HAP-1 (cell line): Measurements from ENCODE around the gene EPHB2.

Experiments used
- DNase-seq, 2 experiments: peaks; one replicate each; pipeline ENCODE4 v3.0.0-alpha.2; 2016 to 2020; ENCODE audit warnings: low spot score in 2 of 2
- H3K27me3 ChIP-seq: fragments of 250-450 bp; sonication (Bioruptor Pico); 2 replicates; pipeline ENCODE4 v1.5.1; 2020; ENCODE audit warnings: low read depth, mild to moderate bottlenecking, moderate library complexity
- H3K36me3 ChIP-seq: fragments of 250-450 bp; sonication (Bioruptor Pico); replicated peaks from 2 replicates; pipeline ENCODE4 v1.5.1; 2020; ENCODE audit warnings: mild to moderate bottlenecking
- H3K4me1 ChIP-seq: fragments of 250-450 bp; sonication (Bioruptor Pico); 2 replicates; pipeline ENCODE4 v1.5.1; 2020; ENCODE audit warnings: mild to moderate bottlenecking
- H3K4me3 ChIP-seq: fragments of 250-450 bp; sonication (Bioruptor Pico); 2 replicates; pipeline ENCODE4 v1.5.1; 2020; ENCODE audit warnings: mild to moderate bottlenecking, moderate library complexity
- H3K9me3 ChIP-seq: fragments of 250-450 bp; sonication (Bioruptor Pico); 2 replicates; pipeline ENCODE4 v1.5.1; 2020; ENCODE audit warnings: mild to moderate bottlenecking, moderate library complexity
- in situ Hi-C: fragments of 300-500 bp; cut with MboI; formaldehyde crosslinking; loops from 3 replicates; pipeline ENCODE4 v1.14.3; 2020; ENCODE audit warnings: low sequenced_read_pairs, inconsistent platforms, mixed read lengths

EPHB2 gene

DNA sequence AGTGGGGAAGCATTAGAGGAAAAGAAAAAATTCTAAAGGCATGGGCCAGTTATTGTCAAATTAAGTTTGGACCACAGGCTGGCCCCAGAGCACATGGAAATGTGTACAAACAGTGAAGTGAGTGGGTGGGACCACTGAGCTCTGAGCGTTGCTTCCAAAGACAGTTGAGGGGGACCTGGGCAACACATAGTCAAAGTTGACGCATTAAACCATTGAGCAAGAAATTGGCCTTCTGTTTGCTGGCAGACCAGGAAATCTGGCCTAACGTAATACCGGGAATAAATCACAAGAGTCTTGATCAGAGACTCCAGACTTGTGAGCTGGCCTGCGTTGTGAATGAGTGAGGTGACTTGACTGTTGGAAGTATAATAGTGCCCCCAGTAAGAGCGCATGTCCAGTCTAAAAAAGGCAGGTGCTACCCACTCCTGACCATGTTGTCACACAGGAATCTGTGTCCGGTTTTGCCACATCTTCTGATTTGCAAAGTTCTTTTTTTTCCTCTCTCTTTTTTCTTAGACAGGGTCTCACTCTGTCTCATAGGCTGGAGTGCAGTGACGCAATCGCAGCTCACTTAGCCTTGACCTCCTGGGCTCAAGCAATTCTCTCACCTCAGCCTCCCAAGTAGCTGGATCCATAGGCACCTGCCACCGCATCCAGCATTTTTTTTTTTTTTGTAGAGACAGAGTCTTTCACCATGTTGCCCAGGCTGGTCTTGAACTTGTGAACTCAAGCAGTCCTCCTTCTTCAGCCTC is 10.7 kb downstream of the EPHB2 start:
- no peak for DNase-seq
- in situ Hi-C loops, result no loop called here
- Histone ChIP-seq H3K27me3 (no peaks in the 10 kb centered on the region), H3K36me3 (no peaks in the 10 kb centered on the region), H3K9me3 (no peaks in the 10 kb centered on the region), H3K4me3 (no peak overlapping the region), H3K4me1 (no peaks in the 10 kb centered on the region)

DNA sequence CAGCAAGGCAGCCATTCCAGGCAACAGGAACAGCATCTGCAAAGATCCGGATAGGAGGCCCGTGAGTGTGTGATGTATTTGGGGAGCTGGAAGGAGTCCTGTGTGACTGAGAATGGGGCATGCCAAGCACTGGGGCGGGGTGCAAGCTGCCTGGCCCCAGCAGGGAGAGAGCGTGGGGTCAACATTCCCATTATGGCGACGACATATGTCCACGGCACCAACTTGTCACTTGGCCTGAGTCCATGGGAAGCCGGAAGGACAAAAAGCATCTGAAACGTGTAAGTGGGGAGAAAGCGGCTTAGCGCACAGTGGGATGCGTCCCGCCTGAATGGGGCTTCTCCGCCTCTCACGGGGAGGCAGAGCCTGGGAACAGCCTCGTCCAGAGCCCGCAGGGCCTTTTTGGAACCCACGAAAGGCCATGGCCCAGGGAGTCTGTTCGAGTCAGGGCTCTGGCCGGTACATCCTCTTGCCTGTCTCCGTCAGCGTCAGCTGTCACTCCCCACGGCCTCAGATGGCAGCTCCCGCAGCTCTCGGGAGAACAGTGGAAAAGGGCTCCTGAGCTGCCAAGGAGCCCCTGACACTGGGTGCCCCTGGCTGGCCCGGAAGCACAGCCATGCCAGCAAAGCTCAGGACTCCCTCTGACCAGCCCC is 12.4 kb downstream of the EPHB2 start:
- Histone ChIP-seq H3K4me3 (no peak overlapping the region), H3K9me3 (no peaks in the 10 kb centered on the region), H3K27me3 (no peaks in the 10 kb centered on the region), H3K36me3 (no peaks in the 10 kb centered on the region), H3K4me1 (no peaks in the 10 kb centered on the region)
- in situ Hi-C loops, result no loop called here
- no peak for DNase-seq

DNA sequence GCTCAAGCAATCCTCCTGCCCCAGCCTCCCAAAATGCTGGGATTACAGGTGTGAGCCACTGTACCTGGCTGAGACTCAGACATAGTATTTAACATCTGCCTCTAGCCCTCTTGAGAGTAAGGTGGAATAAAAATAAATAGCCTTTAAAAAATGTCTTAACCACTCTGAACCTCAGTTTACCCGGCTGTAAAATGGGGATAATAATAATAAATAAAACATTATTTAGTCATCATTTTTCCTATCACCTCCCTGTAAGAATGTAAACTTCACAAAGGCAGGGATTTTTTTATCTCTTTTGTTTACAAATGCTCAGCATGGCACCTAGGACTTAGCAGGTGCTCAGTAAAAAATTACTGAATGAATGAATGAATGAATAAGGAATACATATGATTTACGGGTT is 17.2 kb downstream of the EPHB2 start:
- in situ Hi-C loops, result no loop called here
- Histone ChIP-seq H3K9me3 (no peaks in the 10 kb centered on the region), H3K36me3 (no peaks in the 10 kb centered on the region), H3K27me3 (no peaks in the 10 kb centered on the region), H3K4me1 (no peaks in the 10 kb centered on the region), H3K4me3 (no peak overlapping the region)
- DNase-seq, result no peak

DNA sequence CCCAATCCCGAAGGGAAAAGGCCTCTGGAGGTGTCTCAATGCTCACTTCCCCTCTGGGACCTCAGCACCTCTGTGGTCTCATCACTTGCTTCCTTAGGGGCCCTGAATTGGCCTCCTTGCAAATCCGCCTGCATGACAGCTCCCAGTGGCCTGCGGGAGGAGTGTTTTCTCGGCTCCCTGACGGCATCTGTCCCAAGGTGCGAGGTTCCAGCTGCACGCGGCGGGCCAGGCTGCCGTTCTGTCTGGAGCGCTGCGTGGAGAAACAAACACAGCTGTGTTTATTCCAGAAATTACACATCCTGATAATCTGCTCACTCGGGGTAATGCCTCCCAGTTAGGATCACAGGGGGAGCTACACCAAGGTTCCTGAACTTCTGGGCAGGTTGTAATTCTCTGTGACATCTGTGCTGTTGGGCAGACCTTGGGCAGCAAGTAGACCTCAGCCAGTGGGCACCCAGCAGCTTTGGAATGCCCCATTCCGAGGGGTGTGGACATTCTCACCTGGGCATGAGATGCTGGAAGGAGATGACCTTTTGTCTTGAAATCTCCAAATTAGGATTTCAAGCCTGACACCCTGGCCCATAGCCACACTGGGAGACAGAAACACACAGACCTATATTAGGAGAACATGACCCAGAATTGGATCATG is 18.2 kb downstream of the EPHB2 start:
- Histone ChIP-seq H3K4me1 (no peaks in the 10 kb centered on the region), H3K9me3 (no peaks in the 10 kb centered on the region), H3K4me3 (no peak overlapping the region), H3K36me3 (no peaks in the 10 kb centered on the region), H3K27me3 (no peaks in the 10 kb centered on the region)
- in situ Hi-C loops, result no loop called here
- no peak for DNase-seq

DNA sequence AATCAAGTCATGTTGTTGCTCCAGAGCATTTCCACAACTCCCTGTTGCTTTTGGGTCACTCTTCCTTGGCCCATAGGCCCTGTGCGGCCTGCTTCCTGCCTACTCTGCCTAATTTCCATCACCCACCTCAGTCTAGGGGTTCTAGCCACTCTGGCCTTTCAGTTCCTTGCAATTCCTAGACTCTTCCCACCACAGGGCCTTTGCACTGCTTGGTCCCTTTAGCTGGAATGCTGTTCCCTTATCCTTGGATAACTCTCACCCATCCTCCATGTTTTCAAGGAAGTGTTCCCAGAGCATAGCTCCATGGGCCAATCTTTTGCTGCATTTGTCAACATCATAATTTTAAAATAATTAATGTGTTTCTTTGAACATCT is 18.7 kb downstream of the EPHB2 start:
- Histone ChIP-seq H3K4me1 (no peaks in the 10 kb centered on the region), H3K27me3 (no peaks in the 10 kb centered on the region), H3K36me3 (no peaks in the 10 kb centered on the region), H3K4me3 (no peak overlapping the region), H3K9me3 (no peaks in the 10 kb centered on the region)
- in situ Hi-C loops, result no loop called here
- DNase-seq, result no peak

DNA sequence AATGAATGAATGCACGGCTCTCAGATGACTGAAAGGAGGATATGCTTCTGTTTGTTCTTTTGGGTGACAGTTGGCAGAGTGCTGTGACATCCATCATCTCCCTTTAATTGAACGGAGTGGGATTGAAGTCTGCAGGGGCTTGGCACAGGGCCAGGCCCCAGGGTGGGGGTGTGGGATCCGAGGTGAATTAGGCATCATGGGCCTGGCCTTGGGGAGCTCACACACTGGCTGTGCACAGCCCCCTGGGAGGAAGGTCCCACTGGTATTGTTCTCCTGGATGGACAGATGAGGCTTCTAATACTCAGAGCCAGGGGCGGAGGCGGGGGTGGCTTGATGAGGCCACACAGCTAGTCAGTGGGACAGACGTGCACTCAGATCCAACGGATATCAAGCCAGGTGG is 19.3 kb downstream of the EPHB2 start:
- Histone ChIP-seq H3K4me3 (no peak overlapping the region), H3K27me3 (no peaks in the 10 kb centered on the region), H3K9me3 (no peaks in the 10 kb centered on the region), H3K36me3 (no peaks in the 10 kb centered on the region), H3K4me1 (no peaks in the 10 kb centered on the region)
- in situ Hi-C loops, result no loop called here
- no peak for DNase-seq

DNA sequence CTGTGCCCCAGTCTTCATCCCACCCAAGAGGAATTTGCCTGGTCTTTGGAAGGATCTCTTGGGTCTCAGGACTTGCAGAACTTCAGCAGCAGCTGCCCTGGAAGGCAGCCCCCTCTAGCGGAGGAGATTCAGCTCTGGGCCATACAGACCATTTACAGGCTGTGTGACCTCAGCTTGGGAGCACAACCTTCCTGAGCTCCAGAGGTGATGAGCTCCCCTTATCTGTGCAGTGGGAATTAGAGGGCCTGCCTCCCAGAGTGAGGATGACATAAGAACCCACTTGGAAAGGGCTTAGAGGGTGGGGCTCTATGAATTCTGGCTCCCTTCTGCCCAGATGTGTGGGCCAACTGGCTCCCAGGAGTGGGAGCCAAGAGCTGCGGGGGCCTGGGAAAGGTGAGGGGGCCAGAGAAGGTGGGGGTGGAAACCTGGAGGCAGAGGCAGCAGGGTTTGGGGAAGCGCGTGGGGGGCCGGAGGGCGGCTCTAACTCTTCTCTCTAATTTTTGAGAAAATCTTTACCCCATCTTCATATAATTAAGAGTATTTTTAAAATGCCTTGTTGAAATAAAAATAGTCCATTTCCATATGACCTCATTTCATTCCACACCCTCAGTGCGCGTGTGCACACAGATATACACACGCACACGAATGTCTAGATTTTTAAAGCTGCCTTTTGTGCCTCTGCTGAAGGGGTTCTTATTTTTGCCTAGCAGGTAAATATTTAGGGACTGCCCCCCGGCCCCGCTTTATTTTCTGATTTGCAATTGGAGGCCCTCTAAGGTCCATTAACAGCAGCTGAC is 21.5 kb downstream of the EPHB2 start:
- Histone ChIP-seq H3K36me3 (no peaks in the 10 kb centered on the region), H3K9me3 (no peaks in the 10 kb centered on the region), H3K4me3 (no peak overlapping the region), H3K27me3 (no peaks in the 10 kb centered on the region), H3K4me1 (no peaks in the 10 kb centered on the region)
- in situ Hi-C loops, result no loop called here
- DNase-seq, result no peak

DNA sequence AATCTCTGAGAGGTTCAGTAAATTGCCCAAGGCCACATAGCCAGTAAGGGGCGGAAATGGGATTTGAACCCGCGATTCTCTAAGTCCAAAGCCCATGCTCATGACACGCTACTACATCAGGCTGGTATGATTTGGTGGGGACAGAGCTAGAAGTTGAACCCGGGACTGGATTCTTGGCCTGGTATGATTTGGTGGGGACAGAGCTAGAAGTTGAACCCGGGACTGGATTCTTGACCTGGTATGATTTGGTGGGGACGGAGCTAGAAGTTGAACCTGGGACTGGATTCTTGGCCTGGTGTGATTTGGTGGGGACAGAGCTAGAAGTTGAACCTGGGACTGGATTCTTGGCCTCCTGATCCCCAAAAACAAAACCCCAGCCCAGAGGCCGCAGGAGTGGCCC is 23.0 kb downstream of the EPHB2 start:
- Histone ChIP-seq H3K27me3 (no peaks in the 10 kb centered on the region), H3K4me1 (no peaks in the 10 kb centered on the region), H3K36me3 (no peaks in the 10 kb centered on the region), H3K9me3 (no peaks in the 10 kb centered on the region), H3K4me3 (no peak overlapping the region)
- in situ Hi-C loops, result no loop called here
- no peak for DNase-seq

DNA sequence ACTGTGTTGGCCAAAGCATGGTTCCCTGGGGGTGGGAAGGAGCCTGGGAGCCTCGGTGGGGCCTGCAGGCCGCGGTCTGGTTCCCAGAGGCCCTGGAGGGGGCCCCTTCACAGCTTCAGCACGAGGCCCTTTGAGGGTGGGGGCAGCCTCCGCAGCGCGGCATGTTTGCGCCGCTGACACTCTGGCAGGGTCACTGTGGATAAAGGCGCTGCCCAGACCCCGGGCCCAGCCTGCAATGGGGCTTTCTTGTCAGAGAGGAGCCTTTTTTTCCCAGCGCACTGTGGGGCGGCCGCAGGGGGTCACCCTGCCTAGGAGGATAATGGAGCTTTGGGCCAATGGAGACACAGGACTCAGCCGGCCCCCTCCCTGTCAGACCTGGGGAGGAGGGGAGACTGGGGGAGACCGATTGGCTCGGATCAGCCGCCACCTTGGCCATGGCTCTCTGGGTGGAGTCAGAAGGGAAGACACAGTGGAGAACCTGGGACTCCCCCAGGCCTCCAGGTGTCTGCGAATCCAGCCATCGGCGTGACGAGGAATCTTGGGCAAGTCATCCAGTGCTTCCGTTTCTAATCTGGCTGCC is 26.0 kb downstream of the EPHB2 start:
- no peak for DNase-seq
- H3K27me3 ChIP-seq, result no peaks in the 10 kb centered on the region
- H3K4me1 ChIP-seq, result no peaks in the 10 kb centered on the region
- H3K4me3 ChIP-seq, result no peak overlapping the region
- H3K36me3 ChIP-seq, result no peaks in the 10 kb centered on the region
- no peaks in the 10 kb centered on the region for H3K9me3 ChIP-seq
- in situ Hi-C loops, result no loop called here

DNA sequence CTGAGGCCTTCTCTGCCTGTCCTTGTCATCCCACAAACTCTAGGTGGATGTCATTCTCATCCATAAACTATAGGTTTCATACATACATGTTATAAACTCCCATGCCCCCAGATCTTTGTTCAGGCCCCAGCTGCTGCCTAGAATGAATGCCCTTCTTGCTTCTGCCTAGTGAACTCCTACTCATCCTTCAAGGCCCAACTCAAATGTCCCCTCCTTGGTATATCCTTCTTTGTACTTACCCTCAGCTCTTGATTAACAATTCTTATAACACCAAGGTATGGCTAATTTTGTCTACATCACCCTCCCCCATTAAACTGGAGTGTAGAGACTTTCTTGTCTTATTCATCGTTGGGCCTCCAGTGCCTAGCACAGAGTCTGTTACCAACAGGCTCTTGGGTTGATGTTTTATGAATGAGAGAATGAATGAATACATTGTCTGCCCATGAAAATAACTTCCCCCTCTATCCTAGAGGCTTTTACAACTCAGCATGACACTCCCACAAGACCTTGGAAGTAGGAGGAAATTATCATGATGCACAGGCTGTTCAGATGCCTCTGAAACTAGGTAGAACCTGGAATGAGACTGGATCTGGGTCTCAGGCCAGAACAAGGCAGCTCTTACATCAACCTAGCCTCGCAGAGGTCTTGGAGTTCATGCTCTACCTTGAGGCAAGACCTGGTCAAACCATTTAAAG is 26.9 kb downstream of the EPHB2 start:
- DNase-seq, result no peak
- in situ Hi-C loops, result no loop called here
- no peak overlapping the region for H3K4me3 ChIP-seq

DNA sequence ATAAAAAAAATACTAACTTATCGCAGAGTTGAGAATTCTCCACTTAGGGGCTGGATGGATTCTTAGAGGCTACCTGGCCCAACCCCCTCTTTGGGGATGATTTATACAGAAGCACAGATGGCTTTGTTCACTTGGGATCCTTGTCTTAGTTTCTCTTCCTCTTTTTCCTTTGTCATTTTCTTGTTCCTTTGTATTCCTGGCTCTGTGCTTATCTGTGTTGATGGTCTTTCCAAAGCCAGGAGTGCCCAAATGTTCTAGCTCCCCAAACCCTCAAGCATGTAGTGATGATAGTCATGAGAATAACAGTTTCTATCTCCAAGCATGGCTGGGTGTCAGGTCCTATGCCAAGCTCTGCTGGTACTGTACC is 27.4 kb downstream of the EPHB2 start:
- Histone ChIP-seq H3K9me3 (no peaks in the 10 kb centered on the region), H3K4me1 (no peaks in the 10 kb centered on the region), H3K4me3 (no peak overlapping the region), H3K27me3 (no peaks in the 10 kb centered on the region), H3K36me3 (no peaks in the 10 kb centered on the region)
- in situ Hi-C loops, result no loop called here
- DNase-seq, result no peak

More for the DNA sequence above, 26.9 kb downstream of the EPHB2 start:
- no peaks in the 10 kb centered on the region for H3K27me3 ChIP-seq
- H3K4me1 ChIP-seq, result no peaks in the 10 kb centered on the region
- no peaks in the 10 kb centered on the region for H3K9me3 ChIP-seq
- H3K36me3 ChIP-seq, result no peaks in the 10 kb centered on the region

DNA sequence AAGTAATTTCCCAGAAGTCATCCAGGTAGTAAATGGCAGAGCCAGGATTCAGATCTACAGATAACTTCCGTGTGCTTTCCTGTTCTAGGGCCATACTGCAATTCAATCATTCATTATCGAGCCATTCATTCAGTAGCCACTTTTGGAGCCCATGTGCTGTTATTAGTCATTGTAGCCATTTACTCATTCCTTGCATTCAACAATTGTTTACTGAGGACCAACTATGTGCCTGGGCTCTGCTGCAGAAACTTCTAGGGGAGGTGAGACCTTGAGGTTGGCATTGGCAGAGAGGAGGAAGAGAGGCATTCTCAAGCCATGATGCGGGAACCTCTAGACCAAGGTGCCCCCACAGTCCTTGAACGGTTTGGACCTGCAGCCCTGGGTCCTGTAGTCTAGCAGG is 27.9 kb downstream of the EPHB2 start:
- Histone ChIP-seq H3K4me3 (no peak overlapping the region), H3K27me3 (no peaks in the 10 kb centered on the region), H3K36me3 (no peaks in the 10 kb centered on the region), H3K9me3 (no peaks in the 10 kb centered on the region), H3K4me1 (no peaks in the 10 kb centered on the region)
- no peak for DNase-seq
- in situ Hi-C loops, result no loop called here

DNA sequence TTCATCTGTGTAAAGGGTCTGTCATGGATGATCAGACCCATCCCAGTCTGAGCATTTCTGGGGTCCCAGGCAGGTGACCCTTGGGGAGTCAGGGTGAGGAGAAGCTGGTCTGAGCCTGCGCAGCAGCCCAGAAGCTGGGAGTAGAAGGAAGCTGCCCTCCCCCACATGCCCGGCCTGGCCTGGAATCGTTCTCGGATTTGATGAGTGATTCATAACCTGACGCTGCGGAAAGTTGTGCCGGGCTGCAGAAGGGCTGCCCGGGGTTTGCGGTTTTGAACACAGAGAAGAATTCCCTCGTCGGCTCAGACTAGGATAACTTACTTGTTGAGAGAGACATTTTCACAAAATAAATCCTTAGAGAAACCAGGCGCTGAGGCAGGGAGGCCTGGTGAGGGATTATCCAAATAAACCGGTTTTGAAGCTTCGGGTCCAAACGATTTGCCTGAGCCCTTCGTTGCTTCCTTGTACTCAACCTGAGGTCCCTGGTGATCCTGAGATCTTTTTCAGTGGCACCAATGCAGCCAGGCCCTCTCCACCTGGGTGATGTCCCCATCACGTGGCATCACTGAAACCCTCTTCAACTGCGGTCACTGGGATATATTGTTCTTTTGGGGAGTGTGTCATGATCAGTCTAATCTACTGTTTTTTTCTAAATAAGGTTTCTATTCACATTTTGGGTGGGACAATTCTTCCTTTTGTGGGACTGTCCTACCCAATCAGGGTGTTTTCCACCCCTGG is 29.2 kb downstream of the EPHB2 start:
- H3K4me1 ChIP-seq, result no peaks in the 10 kb centered on the region
- H3K4me3 ChIP-seq, result no peak overlapping the region
- no peaks in the 10 kb centered on the region for H3K9me3 ChIP-seq
- no peak for DNase-seq
- in situ Hi-C loops, result no loop called here
- no peaks in the 10 kb centered on the region for H3K36me3 ChIP-seq
- no peaks in the 10 kb centered on the region for H3K27me3 ChIP-seq
